Measurements from ENCODE around the gene AHI1. TPM values are rescaled to one million over a fixed set of nuclear protein-coding genes. Genes with fewer than 3 reads are reported as not detected.

Gene AHI1
- total RNA-seq, 1 donor from 2014 or later = 21.0 TPM

- POLR2A ChIA-PET = no interaction called here
- CTCF ChIA-PET = no interaction called here
- H3K27ac Mint-ChIP-seq = no peak overlapping the region
- peaks cover 17% of the 10 kb centered on the region for H3K36me3 Mint-ChIP-seq (ENCODE audit: low read depth)
- no peaks in the 10 kb centered on the region for H3K27me3 Mint-ChIP-seq
- no peak for TF ChIP-seq CTCF (IDR thresholded peaks at IDR 0.05)
- H3K4me1 Mint-ChIP-seq = no peaks in the 10 kb centered on the region
- intact Hi-C loops (cut with micrococcal nuclease) = no loop called here
- H3K9me3 Mint-ChIP-seq = no peaks in the 10 kb centered on the region
- H3K4me3 Mint-ChIP-seq = no peak overlapping the region
- ATAC-seq (ENCODE audit: low read depth) (no peak), DNase-seq (no peak)
Measured at GRCh38 chr6:135410856-135411255, 86.7 kb downstream of the AHI1 start.

- intact Hi-C loops (cut with micrococcal nuclease) = no loop called here
- peaks cover 19% of the 10 kb centered on the region for H3K36me3 Mint-ChIP-seq (ENCODE audit: low read depth)
- no peak for TF ChIP-seq CTCF (IDR thresholded peaks at IDR 0.05)
- no peak overlapping the region for H3K4me3 Mint-ChIP-seq
- no peaks in the 10 kb centered on the region for H3K4me1 Mint-ChIP-seq
- CTCF ChIA-PET = no interaction called here
- DNase-seq (no peak), ATAC-seq (ENCODE audit: low read depth) (no peak)
- H3K27me3 Mint-ChIP-seq = no peaks in the 10 kb centered on the region
- H3K9me3 Mint-ChIP-seq = no peaks in the 10 kb centered on the region
- no peak overlapping the region for H3K27ac Mint-ChIP-seq
- POLR2A ChIA-PET = no interaction called here
Measured at GRCh38 chr6:135403584-135403983, 94.0 kb downstream of the AHI1 start.

- Mint-ChIP-seq H3K36me3 (ENCODE audit: low read depth) (peaks cover 17% of the 10 kb centered on the region), H3K9me3 (no peaks in the 10 kb centered on the region), H3K4me3 (no peak overlapping the region), H3K4me1 (no peaks in the 10 kb centered on the region), H3K27ac (no peak overlapping the region), H3K27me3 (no peaks in the 10 kb centered on the region)
- DNase-seq (no peak), ATAC-seq (ENCODE audit: low read depth) (no peak)
- ChIA-PET CTCF (no interaction called here), POLR2A (no interaction called here)
- no peak for TF ChIP-seq CTCF (IDR thresholded peaks at IDR 0.05)
- intact Hi-C loops (cut with micrococcal nuclease) = no loop called here
Measured at GRCh38 chr6:135402311-135402710, 95.2 kb downstream of the AHI1 start.

GRCh38 chr6:135397172-135397952 lies 100.2 kb downstream of the AHI1 start:
- H3K27ac Mint-ChIP-seq = no peak overlapping the region
- H3K9me3 Mint-ChIP-seq = no peaks in the 10 kb centered on the region
- ATAC-seq (ENCODE audit: low read depth) = no peak
- no peak for TF ChIP-seq CTCF (IDR thresholded peaks at IDR 0.05)
- POLR2A ChIA-PET = no interaction called here
- no peaks in the 10 kb centered on the region for H3K4me1 Mint-ChIP-seq
- H3K4me3 Mint-ChIP-seq = no peak overlapping the region
- H3K36me3 Mint-ChIP-seq (ENCODE audit: low read depth) = no peaks in the 10 kb centered on the region
- intact Hi-C loops (cut with micrococcal nuclease) = no loop called here
- H3K27me3 Mint-ChIP-seq = no peaks in the 10 kb centered on the region
- DNase-seq = no peak
- CTCF ChIA-PET = no interaction called here

GRCh38 chr6:135395136-135395535 lies 102.4 kb downstream of the AHI1 start:
- no peaks in the 10 kb centered on the region for H3K4me1 Mint-ChIP-seq
- ATAC-seq (ENCODE audit: low read depth) (no peak), DNase-seq (no peak)
- CTCF ChIA-PET = no interaction called here
- H3K4me3 Mint-ChIP-seq = no peak overlapping the region
- H3K27me3 Mint-ChIP-seq = no peaks in the 10 kb centered on the region
- H3K27ac Mint-ChIP-seq = no peak overlapping the region
- POLR2A ChIA-PET = no interaction called here
- no peaks in the 10 kb centered on the region for H3K36me3 Mint-ChIP-seq (ENCODE audit: low read depth)
- no peak for TF ChIP-seq CTCF (IDR thresholded peaks at IDR 0.05)
- no peaks in the 10 kb centered on the region for H3K9me3 Mint-ChIP-seq
- intact Hi-C loops (cut with micrococcal nuclease) = no loop called here
